ENCODE results near the gene CD93.

CD93 gene

GRCh38 chr20:23048283-23049200, 37.6 kb downstream of the CD93 start:
- intact Hi-C loops (cut with DNase I) = no loop called here
- peak in 7 of 42 donors; percentile 5 to 43 (median 25) for DNase-seq

- intact Hi-C loops (cut with DNase I) = no loop called here
- DNase-seq = no peak
Measured at GRCh38 chr20:23047738-23048214, 38.3 kb downstream of the CD93 start.

DNA sequence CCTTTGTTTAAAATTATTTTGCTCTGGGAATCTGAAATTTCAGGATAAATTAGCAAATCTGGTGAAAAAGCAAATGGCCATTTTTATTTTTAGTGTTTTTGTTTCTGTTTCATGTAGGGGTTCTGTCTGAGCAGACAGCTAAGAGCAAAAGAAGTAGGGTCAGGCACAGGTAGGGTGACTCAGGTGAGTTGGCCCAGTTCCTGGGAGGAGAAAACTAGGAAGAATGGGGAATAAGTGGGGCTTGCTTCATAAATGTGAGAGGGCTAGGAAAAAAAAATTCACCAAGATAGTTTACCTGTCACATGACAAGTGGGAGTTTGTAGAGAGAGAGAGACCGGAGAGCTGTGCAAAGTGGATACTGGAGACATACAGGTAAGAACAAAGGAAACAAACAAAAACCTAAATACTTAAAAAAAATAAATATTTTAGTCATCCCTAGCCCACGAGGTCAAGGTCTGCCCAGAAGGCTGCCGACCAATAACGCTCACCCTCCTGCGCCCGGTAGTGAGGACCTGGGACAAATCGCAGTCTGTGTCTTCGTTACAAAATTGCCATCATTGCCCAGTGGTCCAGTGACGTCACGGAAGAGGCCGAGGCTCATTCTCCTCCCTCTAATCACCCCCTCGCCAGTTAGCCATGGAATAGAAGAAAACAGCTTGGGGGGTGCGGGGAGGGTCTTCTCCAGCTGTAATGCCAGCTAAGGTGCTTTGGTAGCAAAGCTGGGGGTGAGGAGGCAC, 39.0 kb downstream of the CD93 start:
- intact Hi-C loops (cut with DNase I) = no loop called here
- DNase-seq = no peak

GRCh38 chr20:23046431-23046830, 39.7 kb downstream of the CD93 start:
- intact Hi-C loops (cut with DNase I) = no loop called here
- no peak for DNase-seq

GRCh38 chr20:23043376-23043775, 42.7 kb downstream of the CD93 start:
- intact Hi-C loops (cut with DNase I) = no loop called here
- no peak for DNase-seq

DNA sequence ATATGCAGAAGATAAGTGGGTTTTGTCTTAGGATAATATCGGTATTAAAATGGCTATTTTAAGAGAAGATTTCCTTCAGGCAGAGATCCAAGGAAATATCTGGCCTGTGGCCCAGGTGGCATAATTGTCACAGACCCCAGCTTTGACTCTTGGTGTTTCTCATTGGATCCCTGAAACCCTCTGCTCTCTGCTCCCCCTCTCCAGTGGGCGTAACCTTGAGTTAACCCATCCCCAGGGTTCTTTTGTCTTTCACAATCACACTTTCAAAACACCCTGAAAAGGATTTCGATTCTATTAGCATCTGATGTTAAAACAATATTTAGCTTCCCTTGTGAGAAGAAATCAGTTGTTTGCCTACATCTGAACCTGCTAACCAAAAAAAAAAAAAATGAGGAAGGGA, 43.9 kb downstream of the CD93 start:
- no peak for DNase-seq
- intact Hi-C loops (cut with DNase I) = no loop called here

GRCh38 chr20:23039885-23040508, 46.1 kb downstream of the CD93 start:
- no peak for DNase-seq
- intact Hi-C loops (cut with DNase I) = no loop called here

GRCh38 chr20:23039136-23039875, 46.8 kb downstream of the CD93 start:
- no peak for DNase-seq
- intact Hi-C loops (cut with DNase I) = no loop called here

GRCh38 chr20:23037017-23037481, 49.1 kb downstream of the CD93 start:
- no peak for DNase-seq
- intact Hi-C loops (cut with DNase I) = no loop called here

GRCh38 chr20:23036371-23036770, 49.8 kb downstream of the CD93 start:
- no peak for DNase-seq
- intact Hi-C loops (cut with DNase I) = no loop called here

- intact Hi-C loops (cut with DNase I) = no loop called here
- no peak for DNase-seq
Measured at GRCh38 chr20:23035731-23036130, 50.4 kb downstream of the CD93 start.

GRCh38 chr20:23034721-23035671, 51.1 kb downstream of the CD93 start, which contains the start of gene SSTR4:
Gene SSTR4, plus strand, starts transcription at chr20:23035312. Its CDS starts 172 bp downstream, at chr20:23035484.
- peak in 1 of 42 donors; percentile 11 for DNase-seq

DNA sequence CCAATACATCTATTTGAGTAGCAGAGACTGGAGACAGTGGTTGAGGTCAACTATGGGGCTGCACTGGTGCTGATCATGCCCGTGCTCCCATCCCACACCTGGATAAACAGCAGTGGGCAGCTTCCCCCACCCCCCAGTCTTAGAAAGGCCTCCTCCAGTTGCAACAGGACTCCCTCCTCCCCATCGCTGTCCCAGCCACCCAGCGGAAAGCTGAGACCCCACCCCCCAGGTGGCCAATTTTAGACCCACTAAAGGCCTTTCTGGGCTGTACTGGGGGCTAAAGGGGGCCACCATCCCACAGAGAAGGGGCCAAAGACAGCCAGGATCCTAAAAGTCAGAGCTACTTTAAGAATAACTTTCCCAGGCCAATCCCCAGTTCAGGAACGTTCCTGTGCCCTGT, 52.2 kb downstream of the CD93 start:
- intact Hi-C loops (cut with DNase I) = no loop called here
- DNase-seq = peak in 1 of 42 donors; percentile 21

More at GRCh38 chr20:23034721-23035671, 51.1 kb downstream of the CD93 start, which contains the start of gene SSTR4:
- intact Hi-C loops (cut with DNase I) = no loop called here

DNA sequence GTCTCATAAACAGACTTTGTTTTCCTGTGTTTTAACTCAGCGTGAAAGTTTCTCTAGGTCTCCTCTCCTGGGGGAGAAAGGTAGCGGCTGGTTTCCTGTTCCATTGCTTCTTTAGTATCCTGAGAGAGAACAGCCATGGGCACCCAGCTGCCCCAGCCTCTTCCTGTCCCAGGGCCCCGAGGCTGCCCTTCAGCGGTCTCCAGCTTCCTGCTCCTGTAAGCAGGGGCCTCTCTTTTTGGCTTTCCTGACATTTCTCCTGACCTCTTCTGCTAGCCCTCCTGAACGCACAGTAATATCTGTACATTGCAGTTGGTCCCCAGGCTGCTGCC, 53.4 kb downstream of the CD93 start:
- DNase-seq = peak in 1 of 42 donors; percentile 23
- intact Hi-C loops (cut with DNase I) = no loop called here

- DNase-seq = peak in 1 of 42 donors; percentile 26
- intact Hi-C loops (cut with DNase I) = no loop called here
Measured at GRCh38 chr20:23032056-23032749, 53.9 kb downstream of the CD93 start.

DNA sequence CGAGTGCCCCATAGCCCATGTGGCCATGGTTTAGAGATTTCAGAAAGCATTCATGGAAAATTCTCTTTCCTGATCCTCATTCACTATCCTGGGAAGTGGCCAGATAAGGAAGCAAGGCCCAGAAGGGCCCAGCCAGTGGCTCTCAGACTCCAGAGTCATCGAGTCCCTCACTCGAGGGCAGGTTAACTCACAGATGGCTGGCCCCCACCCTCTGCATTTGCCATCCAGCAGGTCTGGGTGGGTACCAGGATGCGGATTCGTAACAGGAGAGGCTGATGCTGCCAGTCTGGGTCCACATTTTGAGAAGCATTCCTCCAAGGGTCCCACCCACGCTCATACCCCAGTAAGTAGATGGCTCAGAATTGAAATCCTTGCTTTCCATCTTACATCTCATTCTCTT, 54.8 kb downstream of the CD93 start:
- peak in 1 of 42 donors; percentile 41 for DNase-seq
- intact Hi-C loops (cut with DNase I) = no loop called here

Measured in head of caudate nucleus (tissue), 42 donors.